DOHH2 (cell line): Measurements from ENCODE around the gene PTPN3.

Experiments used
- H3F3A ChIP-seq: fragments of 200-600 bp; sonication (generic), shearing (Covaris generic); 2 replicates; pipeline ENCODE4 v1.6.0; 2016; ENCODE audit warnings: antibody characterized with exemption, mild to moderate bottlenecking; ENCODE audit not compliant: control insufficient read depth, insufficient read depth
- H3K27ac ChIP-seq: fragments of 200-600 bp; sonication (generic); 2 replicates; pipeline ENCODE4 v1.5.1; 2014; ENCODE audit warnings: low read depth, mild to moderate bottlenecking, low read length, moderate library complexity
- H3K27me3 ChIP-seq: fragments of 200-600 bp; sonication (generic); 2 replicates; pipeline ENCODE4 v1.6.1; 2014; ENCODE audit warnings: mild to moderate bottlenecking, low read length, mixed read lengths; ENCODE audit not compliant: control insufficient read depth
- H3K36me3 ChIP-seq: fragments of 200-600 bp; sonication (generic); 2 replicates; pipeline ENCODE4 v1.6.1; 2014; ENCODE audit warnings: mild to moderate bottlenecking, low read length, moderate library complexity, mixed read lengths; ENCODE audit not compliant: control insufficient read depth
- H3K4me1 ChIP-seq: fragments of 200-600 bp; sonication (generic); 2 replicates; pipeline ENCODE4 v1.6.1; 2014; ENCODE audit warnings: mild to moderate bottlenecking, low read length, mixed read lengths; ENCODE audit not compliant: control insufficient read depth
- H3K4me2 ChIP-seq: fragments of 200-600 bp; sonication (generic); 2 replicates; pipeline ENCODE4 v1.6.0; 2014; ENCODE audit warnings: mild to moderate bottlenecking, low read length, moderate library complexity
- H3K4me3 ChIP-seq: fragments of 200-600 bp; sonication (generic); 2 replicates; pipeline ENCODE4 v1.5.1; 2014; ENCODE audit warnings: mild to moderate bottlenecking, low read length, mixed read lengths
- H3K79me2 ChIP-seq: fragments of 200-600 bp; sonication (generic); 2 replicates; pipeline ENCODE4 v1.6.1; 2014; ENCODE audit warnings: mild to moderate bottlenecking, low read length, mixed read lengths; ENCODE audit not compliant: control insufficient read depth
- H3K9me2 ChIP-seq: fragments of 200-600 bp; sonication (generic); replicated peaks from 2 replicates; pipeline ENCODE4 v1.6.1; 2014; ENCODE audit warnings: mild to moderate bottlenecking, low read length, mixed read lengths; ENCODE audit not compliant: control insufficient read depth
- H3K9me3 ChIP-seq: fragments of 200-600 bp; sonication (generic); 2 replicates; pipeline ENCODE4 v1.6.1; 2014; ENCODE audit warnings: antibody characterized with exemption, low read length, mixed read lengths; ENCODE audit not compliant: control insufficient read depth, insufficient read depth
- H4K20me1 ChIP-seq: fragments of 200-600 bp; sonication (generic); 2 replicates; pipeline ENCODE4 v1.6.0; 2014; ENCODE audit warnings: low read depth, mild to moderate bottlenecking, antibody characterized with exemption, low read length, moderate library complexity; ENCODE audit not compliant: control insufficient read depth, insufficient read depth
- CTCF ChIP-seq: fragments of 200-600 bp; sonication (generic); IDR thresholded peaks from one replicate; pipeline ENCODE4 v1.5.1; 2014; ENCODE audit warnings: antibody characterized with exemption, mild to moderate bottlenecking, low read depth, low read length; ENCODE audit not compliant: poor library complexity, severe bottlenecking
- EZH2phosphoT487 ChIP-seq: fragments of 200-600 bp; sonication (generic); IDR thresholded peaks from 2 replicates; pipeline ENCODE4 v1.6.1; 2017; ENCODE audit warnings: borderline replicate concordance, mild to moderate bottlenecking, antibody characterized with exemption, low read length, moderate library complexity, mixed read lengths

PTPN3 gene

GRCh38 chr9:109491590-109491989 lies 6.5 kb downstream of the PTPN3 start:
- no peak overlapping the region for H3K4me3 ChIP-seq
- no peaks in the 10 kb centered on the region for H3K9me2 ChIP-seq
- no peaks in the 10 kb centered on the region for H3K9me3 ChIP-seq
- H3K27ac ChIP-seq = no peak overlapping the region
- peaks cover 4% of the 10 kb centered on the region; the same call in 1 of the 2 replicates for H3K27me3 ChIP-seq
- no peak for TF ChIP-seq CTCF
- TF ChIP-seq EZH2phosphoT487 = no peak
- H4K20me1 ChIP-seq = no peaks in the 10 kb centered on the region
- H3K79me2 ChIP-seq = no peaks in the 10 kb centered on the region
- H3K4me1 ChIP-seq = no peaks in the 10 kb centered on the region
- H3K36me3 ChIP-seq = no peaks in the 10 kb centered on the region
- no peaks in the 10 kb centered on the region for H3F3A ChIP-seq
- H3K4me2 ChIP-seq = no peak overlapping the region

GRCh38 chr9:109488791-109489492 lies 9.2 kb downstream of the PTPN3 start:
- Histone ChIP-seq H3K27me3 (peaks cover 4% of the 10 kb centered on the region; the same call in 1 of the 2 replicates), H3K27ac (no peak overlapping the region), H3K9me3 (no peaks in the 10 kb centered on the region), H3K4me1 (no peaks in the 10 kb centered on the region), H3K4me2 (no peak overlapping the region), H3F3A (no peaks in the 10 kb centered on the region), H3K4me3 (no peak overlapping the region), H3K79me2 (no peaks in the 10 kb centered on the region), H3K36me3 (no peaks in the 10 kb centered on the region), H4K20me1 (no peaks in the 10 kb centered on the region), H3K9me2 (no peaks in the 10 kb centered on the region)
- TF ChIP-seq CTCF = no peak
- no peak for TF ChIP-seq EZH2phosphoT487

GRCh38 chr9:109488351-109488750 lies 9.8 kb downstream of the PTPN3 start:
- Histone ChIP-seq H3K27ac (no peak overlapping the region), H3K4me3 (no peak overlapping the region), H3K36me3 (no peaks in the 10 kb centered on the region), H3K27me3 (no peaks in the 10 kb centered on the region), H4K20me1 (no peaks in the 10 kb centered on the region), H3K9me3 (no peaks in the 10 kb centered on the region), H3K4me2 (no peak overlapping the region), H3K4me1 (no peaks in the 10 kb centered on the region), H3K79me2 (no peaks in the 10 kb centered on the region), H3K9me2 (no peaks in the 10 kb centered on the region), H3F3A (no peaks in the 10 kb centered on the region)
- TF ChIP-seq EZH2phosphoT487 (no peak), CTCF (no peak)
